B cell (primary cell): ENCODE results near the gene TMEM255B. TPM values are rescaled to one million over a fixed set of nuclear protein-coding genes. Genes with fewer than 3 reads are reported as not detected.
"Not testable (repeated sequence)": the region's sequence is repeated elsewhere in the genome, so short reads cannot be mapped to it uniquely, and the experiment has no call there.

Source experiments
- ATAC-seq: fragments of 200-7000 bp; cut with Tn5 transposase; one replicate; pipeline ENCODE4 v1.10.0; 2021; ENCODE audit warnings: low read depth, mild to moderate bottlenecking, moderate number of reproducible peaks, moderate library complexity
- CTCF ChIA-PET: fragments of 350-600 bp; sonication (Branson Sonifier 250); formaldehyde crosslinking; loops from one replicate; lab custom pipeline; 2021; ENCODE audit warnings: antibody characterized with exemption, inconsistent platforms; lab: Charles Lee
- POLR2A ChIA-PET: fragments of 350-600 bp; sonication (Branson Sonifier 250); formaldehyde crosslinking; loops from one replicate; lab custom pipeline; 2021; ENCODE audit warnings: antibody characterized with exemption; lab: Charles Lee
- DNase-seq: peaks from one replicate; pipeline ENCODE4 v3.0.0; 2013
- H2AFZ ChIP-seq: 2 replicates; pipeline ENCODE4 v1.6.1; 2012; ENCODE audit warnings: mild to moderate bottlenecking, low read depth, low read length; ENCODE audit not compliant: insufficient read depth, poor library complexity, severe bottlenecking
- H3K27ac ChIP-seq, 2 donors: 1 replicate in 1 of 2; 2 replicates in 1 of 2; pipeline ENCODE4 v1.5.1; 2012 to 2013; ENCODE audit warnings: low read length in 2 of 2, mild to moderate bottlenecking in 2 of 2, moderate library complexity in 1 of 2
- H3K27me3 ChIP-seq, 4 experiments: fragments of 200-600 bp in 1 of 4; sonication (generic) in 1 of 4; replicated peaks in 1 of 4; 1 replicate in 2 of 4; 2 replicates in 2 of 4; pipeline versions ENCODE4 v1.6.1 to v1.7.0; 2013 to 2016; ENCODE audit warnings: low read length in 3 of 4, mild to moderate bottlenecking in 2 of 4, mixed read lengths in 1 of 4, moderate library complexity in 1 of 4; ENCODE audit not compliant: insufficient read depth in 4 of 4, control insufficient read depth in 3 of 4; ENCODE audit errors: control extremely low read depth in 1 of 4
- H3K36me3 ChIP-seq, 2 experiments: replicated peaks in 1 of 2; 1 replicate in 1 of 2; 2 replicates in 1 of 2; pipeline versions ENCODE4 v1.6.1 to v1.7.1; 2013; ENCODE audit warnings: low read length in 1 of 2; ENCODE audit not compliant: insufficient read depth in 2 of 2, control insufficient read depth in 1 of 2; ENCODE audit errors: control extremely low read depth in 1 of 2, extremely low read depth in 1 of 2
- H3K4me1 ChIP-seq, 2 donors: fragments of 200-600 bp in 1 of 2; sonication (generic) in 1 of 2; 1 replicate in 1 of 2; 2 replicates in 1 of 2; pipeline versions ENCODE4 v1.5.1 to v1.6.1; 2013 to 2017; ENCODE audit warnings: low read length in 2 of 2; ENCODE audit not compliant: control insufficient read depth in 2 of 2, insufficient read depth in 2 of 2
- H3K4me2 ChIP-seq: replicated peaks from 2 replicates; pipeline ENCODE3; 2012; ENCODE audit warnings: mild to moderate bottlenecking, low read depth, low read length; ENCODE audit not compliant: poor library complexity, severe bottlenecking
- H3K4me3 ChIP-seq, 5 experiments: fragments of 200-600 bp in 1 of 5; sonication (generic) in 1 of 5; 1 replicate in 3 of 5; 2 replicates in 2 of 5; pipeline versions ENCODE4 v1.5.1 to v1.7.0; 2011 to 2016; ENCODE audit warnings: low read length in 4 of 5, mild to moderate bottlenecking in 4 of 5, low read depth in 2 of 5, control low read depth in 1 of 5, moderate library complexity in 1 of 5; ENCODE audit not compliant: insufficient read depth in 1 of 5; ENCODE audit errors: control extremely low read depth in 1 of 5, extremely low read depth in 1 of 5
- H3K79me2 ChIP-seq: fragments of 200-600 bp; sonication (generic); one replicate; pipeline ENCODE4 v1.6.0; 2016; ENCODE audit warnings: low read length; ENCODE audit not compliant: control insufficient read depth, insufficient read depth
- H3K9ac ChIP-seq: fragments of 200-600 bp; sonication (generic); 2 replicates; pipeline ENCODE4 v1.6.1; 2017; ENCODE audit warnings: mild to moderate bottlenecking, low read length, moderate library complexity
- H3K9me3 ChIP-seq, 3 donors: one replicate each; pipeline versions ENCODE4 v1.6.1 to v1.7.1; 2013; ENCODE audit warnings: low read length in 2 of 3; ENCODE audit not compliant: control insufficient read depth in 2 of 3, insufficient read depth in 1 of 3; ENCODE audit errors: control extremely low read depth in 1 of 3
- H4K20me1 ChIP-seq: 2 replicates; pipeline ENCODE4 v1.6.0; 2012; ENCODE audit warnings: mild to moderate bottlenecking, low read length; ENCODE audit not compliant: insufficient read depth, control insufficient read depth, poor library complexity, severe bottlenecking
- H3K27ac Mint-ChIP-seq: one replicate; pipeline ENCODE4 v1.8.0; 2021; ENCODE audit warnings: mixed read lengths
- H3K27me3 Mint-ChIP-seq: one replicate; pipeline ENCODE4 v1.8.0; 2021; ENCODE audit warnings: mixed read lengths
- H3K4me1 Mint-ChIP-seq: one replicate; pipeline ENCODE4 v1.8.0; 2021; ENCODE audit warnings: mixed read lengths
- H3K4me3 Mint-ChIP-seq: one replicate; pipeline ENCODE4 v1.8.0; 2021; ENCODE audit warnings: mixed read lengths
- H3K9me3 Mint-ChIP-seq: one replicate; pipeline ENCODE4 v1.8.0; 2022; ENCODE audit warnings: mixed read lengths; ENCODE audit not compliant: insufficient read depth
- CTCF ChIP-seq: fragments of 200-600 bp; IDR thresholded peaks from one replicate; pipeline ENCODE4 v1.8.0; 2022; ENCODE audit warnings: antibody characterized with exemption, mild to moderate bottlenecking
- EZH2 ChIP-seq: IDR thresholded peaks from 2 replicates; pipeline ENCODE4 v1.6.1; 2012; ENCODE audit warnings: borderline replicate concordance, low read depth, mild to moderate bottlenecking, moderate library complexity, low read length; ENCODE audit not compliant: insufficient read depth, poor library complexity, severe bottlenecking
- WGBS: methylation state at CpG from one replicate; pipeline ENCODE4 v1.1.5; 2013; ENCODE audit warnings: missing lambda C conversion rate; ENCODE audit not compliant: insufficient coverage; 5-methylcytosine and 5-hydroxymethylcytosine counted together
- intact Hi-C: fragments of 100-400 bp; cut with micrococcal nuclease; formaldehyde crosslinking; loops from one replicate; pipeline ENCODE4 v1.10.0; 2022
- polyA plus RNA-seq: library from polyadenylated mRNA; depleted of rRNA; stranded (reverse); fragments of >200 nt; gene quantifications from 2 replicates; pipeline ENCODE4 v1.2.3, GENCODE V29; 2012
- total RNA-seq, 2 donors: library from RNA; stranded (reverse); fragments of 120-200 nt in 1 of 2; gene quantifications; 1 replicate in 1 of 2; 2 replicates in 1 of 2; pipeline versions ENCODE4 v1.2.3 to v1.2.4, GENCODE V29; 2013 to 2022

TMEM255B gene
- total and polyA plus RNA-seq, 2 donors (not counting 1 experiment from before 2014, with no cell fraction given), result 2.1 to 8.2 TPM

- DNase-seq, H3K9ac ChIP-seq, ATAC-seq, H3K36me3 ChIP-seq, H3K4me1 Mint-ChIP-seq, H3K4me3 Mint-ChIP-seq, CTCF ChIA-PET, H3K27ac Mint-ChIP-seq, H3K4me1 ChIP-seq, H3K79me2 ChIP-seq, H2AFZ ChIP-seq, H3K4me2 ChIP-seq, H3K27me3 ChIP-seq, H3K27ac ChIP-seq, POLR2A ChIA-PET, H3K4me3 ChIP-seq, H3K27me3 Mint-ChIP-seq, intact Hi-C loops, H4K20me1 ChIP-seq, H3K9me3 Mint-ChIP-seq: not testable (repeated sequence)
- peaks cover 0 to 14% (median 2%) of the 10 kb centered on the region in 3 donors for H3K9me3 ChIP-seq
- WGBS, result 96% methylated on average over 11 of the region's 78 CpGs
These were observed 6.6 kb upstream of the TMEM255B start for GRCh38 chr13:113752211-113752986.

GRCh38 chr13:113753171-113753570, 5.9 kb upstream of the TMEM255B start:
- no peak overlapping the region for H2AFZ ChIP-seq
- H3K4me2 ChIP-seq, result no peak overlapping the region
- H3K4me3 ChIP-seq, result no peak overlapping the region
- H4K20me1 ChIP-seq, result no peaks in the 10 kb centered on the region
- H3K36me3 ChIP-seq, result no peaks in the 10 kb centered on the region
- no peak overlapping the region for H3K4me3 Mint-ChIP-seq
- WGBS, result 89% methylated on average over 11 of the region's 11 CpGs
- TF ChIP-seq EZH2 (no peak), CTCF (no peak)
- ChIA-PET POLR2A (no interaction called here), CTCF (no interaction called here)
- H3K27ac ChIP-seq, result no peak overlapping the region
- H3K9me3 Mint-ChIP-seq, result no peaks in the 10 kb centered on the region
- ATAC-seq (no peak), DNase-seq (no peak)
- H3K27me3 Mint-ChIP-seq, result no peaks in the 10 kb centered on the region
- no peaks in the 10 kb centered on the region for H3K79me2 ChIP-seq
- H3K4me1 ChIP-seq, result peaks cover 2 to 4% of the 10 kb centered on the region in 2 donors
- H3K27me3 ChIP-seq, result no peaks in the 10 kb centered on the region
- intact Hi-C loops, result no loop called here
- H3K4me1 Mint-ChIP-seq, result peaks cover 6% of the 10 kb centered on the region
- H3K27ac Mint-ChIP-seq, result no peak overlapping the region
- no peak overlapping the region for H3K9ac ChIP-seq
- peaks cover 0 to 17% (median 2%) of the 10 kb centered on the region in 3 donors for H3K9me3 ChIP-seq
